ENCODE measurements around the gene NPEPL1. TPM values are rescaled to one million over a fixed set of nuclear protein-coding genes. Genes with fewer than 3 reads are reported as not detected.

Gene NPEPL1
- total RNA-seq, 4 donors from 2014 or later = 24.3 to 57.3 (median 36.9) TPM

GRCh38 chr20:58650776-58651558 is 41.6 kb upstream of the NPEPL1 start, which contains the start of gene STX16:
STX16 (plus strand) TSS chr20:58651283; CDS start chr20:58652007, 724 bp downstream.
- Histone ChIP-seq H3K36me3 (no peaks in the 10 kb centered on the region), H3K27ac (peak within 1 kb of the TSS; percentile 83 to 94 (median 92)), H3K4me1 (peaks cover 0 to 80% (median 26%) of the 10 kb centered on the region in 3 donors), H3K9me3 (no peaks in the 10 kb centered on the region), H3K27me3 (no peaks in the 10 kb centered on the region), H3K4me3 (peak within 1 kb of the TSS; percentile 71 to 97)
- peak; percentile 93 for ATAC-seq
- 0% methylated on average over 14 of the region's 49 CpGs; no CpG with 5 or more reads in 1 of the 2 donors for WGBS, 2 donors (ENCODE audit: low coverage in 1 of 2)
- TF ChIP-seq POLR2AphosphoS5 (IDR thresholded peaks at IDR 0.05) (peak; percentile 79), EP300 (IDR thresholded peaks at IDR 0.05) (no peak), CTCF (IDR thresholded peaks at IDR 0.05) (peak; percentile 52 to 74 (median 64)), POLR2A (IDR thresholded peaks at IDR 0.05) (peak in 1 of 2 donors; percentile 65)

GRCh38 chr20:58651559-58651945 is 41.0 kb upstream of the NPEPL1 start:
- Histone ChIP-seq H3K4me3 (peak overlapping the region; percentile 71 to 97), H3K36me3 (no peaks in the 10 kb centered on the region), H3K27ac (peak overlapping the region; percentile 83 to 94 (median 92)), H3K27me3 (no peaks in the 10 kb centered on the region), H3K4me1 (peaks cover 3 to 80% (median 25%) of the 10 kb centered on the region in 3 donors), H3K9me3 (no peaks in the 10 kb centered on the region)
- ATAC-seq = no peak
- TF ChIP-seq EP300 (IDR thresholded peaks at IDR 0.05) = no peak
- no peak for TF ChIP-seq POLR2AphosphoS5 (IDR thresholded peaks at IDR 0.05)
- no peak for TF ChIP-seq CTCF (IDR thresholded peaks at IDR 0.05)
- TF ChIP-seq POLR2A (IDR thresholded peaks at IDR 0.05) = no peak
- 0% methylated on average over 3 to 13 of the region's 18 CpGs for WGBS, 2 donors (ENCODE audit: low coverage in 1 of 2)

GRCh38 chr20:58651946-58652605 is 40.5 kb upstream of the NPEPL1 start:
- 0% methylated on average over 14 to 29 of the region's 30 CpGs for WGBS, 2 donors (ENCODE audit: low coverage in 1 of 2)
- no peak for ATAC-seq
- H3K27ac ChIP-seq = peak overlapping the region; percentile 83 to 94 (median 92)
- H3K27me3 ChIP-seq = no peaks in the 10 kb centered on the region
- TF ChIP-seq CTCF (IDR thresholded peaks at IDR 0.05) = peak in 1 of 4 experiments; percentile 24
- TF ChIP-seq POLR2AphosphoS5 (IDR thresholded peaks at IDR 0.05) = peak; percentile 42
- no peak for TF ChIP-seq POLR2A (IDR thresholded peaks at IDR 0.05)
- H3K36me3 ChIP-seq = no peaks in the 10 kb centered on the region
- H3K4me3 ChIP-seq = peak overlapping the region; percentile 71 to 97
- H3K9me3 ChIP-seq = no peaks in the 10 kb centered on the region
- H3K4me1 ChIP-seq = peaks cover 3 to 80% (median 30%) of the 10 kb centered on the region in 3 donors

GRCh38 chr20:58652606-58653294 is 39.9 kb upstream of the NPEPL1 start:
- WGBS, 2 donors (ENCODE audit: low coverage in 1 of 2) = 2 to 12% methylated on average over 5 to 12 of the region's 12 CpGs

More at GRCh38 chr20:58652606-58653294, 39.9 kb upstream of the NPEPL1 start:
- no peaks in the 10 kb centered on the region for H3K36me3 ChIP-seq
- peaks cover 5 to 80% (median 30%) of the 10 kb centered on the region in 3 donors for H3K4me1 ChIP-seq
- no peaks in the 10 kb centered on the region for H3K27me3 ChIP-seq
- peak overlapping the region; percentile 83 to 94 (median 92) for H3K27ac ChIP-seq
- ATAC-seq = no peak
- no peaks in the 10 kb centered on the region for H3K9me3 ChIP-seq
- peak in 1 of 4 experiments; percentile 4 for TF ChIP-seq CTCF (IDR thresholded peaks at IDR 0.05)
- no peak for TF ChIP-seq POLR2A (IDR thresholded peaks at IDR 0.05)
- H3K4me3 ChIP-seq = peak overlapping the region; percentile 71 to 97

Data from gastroesophageal sphincter (tissue), 4 donors.